WI38 (cell line): ENCODE measurements around the gene LEMD1.

Experiments used
- H3K4me3 ChIP-seq: 2 replicates; pipeline ENCODE4 v1.5.1; 2011; ENCODE audit warnings: low read depth, mild to moderate bottlenecking, control low read depth, low read length
- CTCF ChIP-seq: IDR thresholded peaks from 2 replicates; pipeline ENCODE4 v1.5.1; 2012; ENCODE audit warnings: low read depth, mild to moderate bottlenecking, control low read depth, low read length

The LEMD1 gene

GRCh38 chr1:205421798-205422197 is at the start of gene LEMD1:
Gene LEMD1, minus strand, starts transcription at chr1:205422056. Its CDS starts 1,520 bp downstream, at chr1:205420536.
- no peak for TF ChIP-seq CTCF
- no peak within 1 kb of the TSS for H3K4me3 ChIP-seq

GRCh38 chr1:205470131-205470530 is 48.3 kb upstream of the LEMD1 start:
- no peak overlapping the region for H3K4me3 ChIP-seq
- no peak for TF ChIP-seq CTCF

- no peak overlapping the region for H3K4me3 ChIP-seq
- TF ChIP-seq CTCF = no peak
Observed at GRCh38 chr1:205466595-205467220, 44.9 kb upstream of the LEMD1 start.

GRCh38 chr1:205465392-205465791 is 43.5 kb upstream of the LEMD1 start:
- TF ChIP-seq CTCF = no peak
- no peak overlapping the region for H3K4me3 ChIP-seq

- H3K4me3 ChIP-seq = no peak overlapping the region
- TF ChIP-seq CTCF = no peak
Observed at GRCh38 chr1:205458777-205459566, 37.1 kb upstream of the LEMD1 start.

GRCh38 chr1:205456868-205457745 is 35.3 kb upstream of the LEMD1 start:
- no peak for TF ChIP-seq CTCF

More at GRCh38 chr1:205456868-205457745, 35.3 kb upstream of the LEMD1 start:
- no peak overlapping the region for H3K4me3 ChIP-seq
